NCI-H1417 (cell line): ENCODE measurements around the gene NKIRAS1.

Experiments
- DNase-seq, 3 experiments: peaks; one replicate each; lab custom pipeline; 2025; lab: John Stamatoyannopoulos, UW

Gene NKIRAS1

DNA sequence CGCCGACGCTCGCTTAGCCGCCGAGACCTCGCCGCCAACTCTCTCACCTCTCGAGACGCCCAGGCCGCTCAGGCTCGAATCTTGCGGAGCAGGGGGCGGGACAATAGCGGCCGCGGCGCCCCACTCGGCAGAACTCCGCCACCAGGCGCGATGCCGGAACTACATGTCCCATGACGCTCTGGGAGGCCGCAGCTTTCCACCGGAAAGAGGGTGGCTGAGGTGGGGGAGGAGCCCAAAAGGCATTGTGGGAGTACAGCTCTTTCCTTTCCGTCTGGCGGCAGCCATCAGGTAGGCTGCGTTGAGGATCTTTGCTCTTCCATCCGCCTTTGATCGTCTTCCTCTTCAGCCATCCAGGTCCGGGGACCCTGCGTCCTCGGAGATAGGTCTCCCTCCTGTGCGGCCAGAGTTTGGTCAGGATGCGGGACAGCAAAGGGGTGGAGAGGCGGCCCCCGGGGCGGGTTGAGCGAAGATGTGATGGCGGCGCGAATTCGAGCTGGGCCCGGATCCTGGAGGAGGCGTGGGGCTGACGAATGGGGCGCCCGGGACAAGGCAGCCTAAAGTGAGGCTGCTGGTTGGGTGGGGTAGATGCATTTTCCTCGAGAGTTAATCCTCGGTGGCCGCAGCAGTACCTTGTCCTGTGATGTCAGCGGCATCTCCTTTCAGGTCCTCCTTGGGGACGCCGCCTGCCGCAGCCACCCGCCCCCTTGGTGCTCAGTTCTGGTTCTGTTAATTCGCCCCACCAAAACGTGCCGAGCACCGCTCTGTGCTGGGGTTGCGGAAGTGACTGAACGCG is at the start of gene NKIRAS1, which contains the start of gene RPL15:
NKIRAS1 (minus strand) TSS at position 105 of the 793 bp plus-strand sequence. CDS start 6,086 bp downstream, outside the sequence.
RPL15 (plus strand) TSS at position 247 of the 793 bp plus-strand sequence. CDS start 728 bp downstream, outside the sequence.
- peak; percentile 89 to 96 (median 91) for DNase-seq

DNA sequence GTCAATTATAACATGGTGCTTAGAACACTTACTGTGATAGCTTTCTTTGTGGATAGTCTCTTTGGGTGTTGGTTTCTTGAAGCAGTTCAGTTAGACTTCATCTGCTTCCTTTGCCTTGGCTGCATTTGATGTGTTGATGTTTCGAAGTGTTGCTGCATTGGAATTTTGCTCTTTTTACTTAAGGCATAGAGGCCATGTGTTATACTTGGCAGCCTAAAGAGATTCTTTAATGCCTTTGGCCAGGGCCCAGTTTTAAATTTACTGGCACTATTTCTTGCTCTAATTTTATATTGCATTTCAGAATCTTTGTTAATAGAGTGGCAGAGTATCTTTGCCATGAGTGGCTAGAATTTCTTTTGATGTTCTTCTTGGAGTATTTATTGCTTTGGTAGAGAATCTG is 49.5 kb upstream of the NKIRAS1 start:
- no peak for DNase-seq

DNA sequence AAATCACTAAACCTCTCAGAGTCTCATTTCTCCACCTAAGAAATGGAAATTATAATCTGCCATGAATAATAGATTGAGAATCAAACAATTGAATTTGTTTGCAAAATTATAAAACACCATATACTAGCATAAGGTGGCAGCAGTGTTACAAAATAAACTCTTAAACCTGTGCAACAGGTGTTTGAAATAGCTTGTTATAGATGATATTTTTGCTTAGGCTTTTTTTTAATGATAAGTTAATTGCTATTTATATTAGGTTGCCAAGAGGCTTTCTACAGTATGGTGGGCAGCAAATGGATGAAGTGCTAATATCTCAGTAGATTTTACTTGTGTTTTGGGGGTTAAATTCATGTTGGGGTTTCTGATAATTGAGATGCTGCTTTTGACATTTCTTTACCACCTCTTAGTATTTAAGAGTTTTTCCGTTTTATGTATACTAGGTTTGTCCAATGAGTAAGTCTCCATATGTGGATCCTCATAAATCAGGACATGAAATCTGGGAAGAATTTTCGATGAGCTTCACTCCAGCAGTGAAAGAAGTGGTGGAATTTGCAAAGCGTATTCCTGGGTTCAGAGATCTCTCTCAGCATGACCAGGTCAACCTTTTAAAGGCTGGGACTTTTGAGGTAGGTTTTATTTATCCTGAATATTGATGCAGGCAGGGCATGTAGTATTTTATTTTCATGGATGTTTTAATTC is 47.9 kb upstream of the NKIRAS1 start:
- DNase-seq: no peak

DNA sequence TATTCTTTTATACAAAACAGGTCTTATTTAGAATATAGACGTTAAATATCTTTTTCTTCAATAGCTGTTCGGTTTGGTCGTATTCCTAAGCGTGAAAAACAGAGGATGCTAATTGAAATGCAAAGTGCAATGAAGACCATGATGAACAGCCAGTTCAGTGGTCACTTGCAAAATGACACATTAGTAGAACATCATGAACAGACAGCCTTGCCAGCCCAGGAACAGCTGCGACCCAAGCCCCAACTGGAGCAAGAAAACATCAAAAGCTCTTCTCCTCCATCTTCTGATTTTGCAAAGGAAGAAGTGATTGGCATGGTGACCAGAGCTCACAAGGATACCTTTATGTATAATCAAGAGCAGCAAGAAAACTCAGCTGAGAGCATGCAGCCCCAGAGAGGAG is 45.1 kb upstream of the NKIRAS1 start:
- no peak for DNase-seq

DNA sequence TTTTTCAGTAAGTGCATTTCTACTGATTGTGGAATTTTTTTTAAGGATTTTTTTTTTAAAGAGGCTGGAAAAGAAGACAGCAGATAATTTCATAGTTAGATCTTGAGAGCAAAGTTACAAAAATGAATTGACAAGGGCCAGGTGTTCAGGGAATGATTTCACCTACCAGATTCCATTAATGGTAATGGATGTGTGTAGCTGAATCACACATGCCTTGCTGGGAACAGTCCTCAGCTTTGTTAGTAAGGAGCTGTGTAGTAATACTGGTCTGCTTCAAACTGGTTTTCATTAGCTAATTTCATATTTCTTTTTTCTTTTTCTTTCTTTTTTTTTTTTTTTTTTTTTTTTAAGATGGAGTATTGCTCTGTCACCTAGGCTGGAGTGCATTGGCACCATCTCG is 44.3 kb upstream of the NKIRAS1 start:
- DNase-seq: peak in 1 of 3 experiments; percentile 55

DNA sequence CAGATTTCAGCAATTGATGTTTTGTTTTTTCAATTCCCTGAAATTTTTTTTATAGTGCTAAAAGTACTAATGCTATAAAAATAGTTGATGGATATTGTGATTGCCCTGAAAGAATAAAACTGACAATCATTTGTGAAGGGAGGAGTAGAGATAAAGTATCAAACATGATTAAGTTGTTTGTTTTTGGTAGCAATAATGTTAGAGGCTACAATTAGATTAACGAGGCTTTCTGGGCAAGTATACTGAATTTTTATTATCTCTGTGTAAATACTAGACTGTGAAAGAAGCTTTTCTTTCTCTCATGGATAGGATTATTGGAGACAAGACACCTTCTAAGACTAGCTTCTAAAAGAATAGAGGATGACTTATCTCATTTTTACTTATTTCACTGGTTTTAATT is 43.9 kb upstream of the NKIRAS1 start:
- DNase-seq: peak in 2 of 3 experiments; percentile 1 to 60

DNA sequence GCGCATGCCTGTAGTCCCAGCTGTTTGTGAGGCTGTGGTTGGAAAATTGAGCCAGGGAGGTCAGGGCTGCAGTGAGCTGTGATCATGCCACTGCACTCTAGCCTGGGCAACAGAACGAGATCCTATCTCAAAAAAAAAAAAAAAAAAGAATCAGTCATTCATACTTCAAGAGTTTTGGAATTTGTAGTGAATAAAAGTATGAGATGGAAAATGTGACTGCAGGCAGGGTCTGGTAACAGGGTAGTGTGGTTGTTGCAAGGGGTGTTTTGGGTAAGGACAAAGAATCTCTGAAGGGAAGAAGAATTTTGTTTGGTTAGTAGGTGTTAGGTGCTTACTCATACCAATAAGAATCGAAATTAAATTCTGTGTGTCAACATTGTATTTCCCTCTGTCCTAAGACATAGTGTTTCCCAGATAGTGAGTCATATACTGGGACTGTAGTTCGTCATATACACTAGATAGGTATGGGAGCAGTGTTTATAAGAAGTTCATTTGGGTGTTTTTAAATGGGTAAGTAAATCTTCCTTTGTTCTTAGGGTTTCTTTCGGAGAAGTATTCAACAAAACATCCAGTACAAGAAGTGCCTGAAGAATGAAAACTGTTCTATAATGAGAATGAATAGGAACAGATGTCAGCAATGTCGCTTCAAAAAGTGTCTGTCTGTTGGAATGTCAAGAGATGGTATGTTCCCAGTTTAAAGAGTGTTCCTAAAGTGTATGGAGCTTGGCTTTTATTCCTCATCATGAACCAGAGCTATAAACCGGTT is 42.5 kb upstream of the NKIRAS1 start:
- no peak for DNase-seq

DNA sequence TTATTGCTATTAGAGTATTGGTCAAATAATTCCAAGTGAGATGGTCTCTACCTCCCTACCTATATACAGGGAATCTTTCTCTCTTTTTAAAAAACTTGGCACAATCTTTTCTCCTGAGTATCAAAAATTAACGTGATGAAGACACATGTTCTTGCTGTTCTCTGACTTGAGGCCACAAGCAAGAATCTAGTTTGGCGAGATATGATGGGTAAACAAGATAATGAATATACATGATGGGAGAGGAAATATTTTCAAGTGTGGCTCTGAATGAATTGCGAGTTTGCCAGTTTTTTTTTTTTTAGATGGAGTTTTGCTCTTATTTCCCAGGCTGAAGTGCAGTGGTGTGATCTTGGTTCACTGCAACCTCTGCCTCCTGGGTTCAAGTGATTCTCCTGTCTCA is 39.9 kb upstream of the NKIRAS1 start:
- no peak for DNase-seq

DNA sequence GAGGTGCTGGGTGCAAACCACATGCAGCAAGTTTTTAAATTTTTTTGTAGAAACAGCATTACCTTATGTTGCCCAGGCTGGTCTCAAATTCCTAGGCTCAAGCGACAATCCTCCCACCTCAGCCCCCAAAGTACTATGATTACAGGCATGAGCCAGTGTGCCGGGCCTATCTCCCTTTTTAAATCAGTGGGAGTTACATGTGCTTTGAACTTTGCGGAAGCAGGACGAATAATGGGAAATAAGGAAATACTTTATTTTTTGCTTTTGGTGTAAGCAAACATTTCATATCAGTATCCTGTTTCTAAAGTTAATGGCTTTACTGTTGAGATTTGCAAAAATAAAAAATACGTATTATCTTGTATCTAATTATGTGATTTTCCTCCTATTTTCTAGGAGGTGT is 37.4 kb upstream of the NKIRAS1 start:
- no peak for DNase-seq

DNA sequence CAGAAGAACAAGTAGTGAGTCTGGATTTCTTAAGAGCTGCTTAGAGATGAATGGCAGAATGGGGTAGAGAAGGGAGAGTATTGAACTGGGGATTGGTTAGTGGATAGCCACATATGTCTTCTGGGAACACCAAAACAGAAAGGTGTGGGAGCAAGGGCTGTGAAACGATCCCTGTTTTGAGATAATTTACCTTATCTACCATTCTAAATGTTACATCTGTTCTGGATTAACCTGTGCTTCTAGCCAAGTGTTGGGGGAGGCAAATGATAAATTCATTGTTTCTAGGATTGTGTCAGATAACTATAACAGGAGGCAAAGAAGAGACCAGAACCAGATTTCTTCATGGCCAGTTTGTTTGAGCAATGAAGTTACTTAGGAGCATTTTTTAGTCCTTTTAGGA is 36.7 kb upstream of the NKIRAS1 start:
- no peak for DNase-seq

DNA sequence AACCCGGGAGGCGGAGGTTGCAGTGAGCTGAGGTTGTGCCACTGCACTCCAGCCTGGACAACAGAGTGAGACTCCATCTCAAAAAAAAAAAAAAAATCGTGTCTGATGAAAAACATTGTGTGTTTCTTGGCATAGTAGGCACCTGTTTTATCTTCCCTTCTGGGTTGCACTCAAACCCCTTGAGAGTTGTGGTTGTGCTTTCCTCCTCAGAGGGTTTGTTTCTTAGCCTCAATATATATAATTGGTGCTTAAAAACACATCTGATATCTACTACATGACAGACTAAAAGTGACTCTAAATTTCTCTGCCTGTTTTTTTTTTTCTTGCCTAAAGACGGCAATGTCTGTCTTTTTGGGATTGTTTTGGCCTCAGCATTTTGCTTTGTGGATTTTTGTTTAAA is 35.9 kb upstream of the NKIRAS1 start:
- no peak for DNase-seq

DNA sequence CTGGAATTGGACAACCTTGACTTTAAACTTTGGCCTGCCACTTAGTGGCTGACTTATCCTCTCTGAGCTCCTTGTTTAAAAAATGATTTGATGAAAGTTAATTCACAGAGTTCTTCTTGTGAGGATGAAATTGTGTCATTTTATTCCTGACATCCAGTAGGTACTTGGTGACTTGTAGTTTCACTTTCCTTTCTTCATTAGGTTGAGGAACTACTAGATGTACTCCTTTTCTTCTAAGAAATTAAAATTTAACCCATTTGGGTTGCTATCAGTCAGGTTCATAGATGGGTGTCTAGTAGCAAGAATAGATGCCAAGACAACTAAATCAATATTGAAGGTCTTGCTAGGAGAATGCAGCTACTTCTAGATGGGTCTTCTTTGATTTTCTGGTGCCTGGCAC is 33.5 kb upstream of the NKIRAS1 start:
- DNase-seq: no peak

DNA sequence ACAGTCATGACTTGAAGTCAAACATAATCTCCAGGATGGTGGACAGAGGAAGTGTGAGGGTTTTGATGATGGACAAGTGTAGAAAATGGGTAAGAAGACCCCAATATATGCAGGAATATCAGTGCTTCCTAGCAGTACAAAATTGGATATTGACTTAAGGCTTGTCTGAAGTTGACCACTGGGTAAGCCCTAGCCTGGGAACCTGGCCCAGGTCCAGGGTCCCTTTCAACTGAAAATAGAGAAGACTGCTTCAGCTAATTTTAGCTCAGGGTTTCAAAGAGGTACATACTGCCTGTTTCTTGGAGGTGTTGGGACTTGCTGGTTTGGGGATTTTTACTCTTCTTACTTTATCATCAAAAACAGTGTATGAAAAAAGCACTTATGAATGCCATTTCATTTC is 33.0 kb upstream of the NKIRAS1 start:
- peak in 1 of 3 experiments; percentile 7 for DNase-seq

DNA sequence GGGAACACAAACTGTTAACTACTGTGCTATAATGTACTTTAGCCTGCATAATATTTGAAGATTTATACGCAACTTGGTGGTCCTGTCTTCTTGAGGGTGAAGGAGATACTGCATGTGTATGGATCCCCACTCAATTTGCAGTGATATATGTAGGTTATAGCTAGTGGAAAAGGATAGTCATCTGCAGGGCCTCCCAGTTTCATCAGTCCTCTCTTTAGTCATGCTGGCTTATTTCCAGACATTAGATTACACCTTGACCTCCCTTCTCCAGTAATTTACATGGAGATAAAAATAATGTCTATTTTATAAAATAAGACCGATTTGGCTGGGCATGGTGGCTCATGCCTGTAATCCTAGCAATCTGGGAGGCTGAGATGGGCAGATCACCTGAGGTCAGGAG is 32.0 kb upstream of the NKIRAS1 start:
- no peak for DNase-seq

DNA sequence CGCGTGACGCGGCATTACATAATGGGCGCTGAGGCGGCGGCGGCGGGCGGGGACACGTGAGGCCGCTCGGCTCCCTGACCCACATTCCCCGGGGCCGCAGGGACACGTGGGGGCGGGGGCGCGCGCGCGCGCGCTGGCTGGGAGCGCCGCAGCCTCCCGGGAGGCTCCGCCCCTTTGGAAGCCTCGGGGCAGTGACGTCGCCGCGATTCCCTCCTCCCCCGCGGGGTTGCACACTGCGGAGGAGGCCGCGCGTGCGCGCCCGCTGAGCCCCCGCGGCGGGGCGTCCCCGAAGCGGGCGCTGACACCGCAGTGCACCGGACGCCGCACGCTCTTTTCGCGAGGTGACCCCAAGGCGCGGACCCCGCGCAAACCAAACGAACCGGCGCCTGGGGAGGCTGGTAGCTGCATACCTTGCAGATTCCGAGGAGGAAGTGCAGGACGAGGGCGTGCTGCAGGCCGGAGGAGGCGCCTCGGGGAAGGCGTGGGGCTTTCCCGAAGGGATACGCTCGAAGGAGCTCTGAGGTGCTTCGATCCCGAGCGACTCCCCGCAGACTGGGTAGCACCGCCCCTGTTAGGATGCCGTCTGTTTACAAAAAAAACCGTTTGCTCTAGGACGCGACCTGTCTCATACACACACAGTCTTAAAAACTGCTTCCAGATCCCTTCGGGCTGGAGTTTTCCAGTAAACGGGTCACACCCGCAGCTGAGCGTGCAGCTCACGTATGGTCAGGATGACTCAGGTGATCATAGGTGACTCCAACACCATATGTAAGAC is 29.3 kb upstream of the NKIRAS1 start:
- peak; percentile 95 to 96 (median 96) for DNase-seq

DNA sequence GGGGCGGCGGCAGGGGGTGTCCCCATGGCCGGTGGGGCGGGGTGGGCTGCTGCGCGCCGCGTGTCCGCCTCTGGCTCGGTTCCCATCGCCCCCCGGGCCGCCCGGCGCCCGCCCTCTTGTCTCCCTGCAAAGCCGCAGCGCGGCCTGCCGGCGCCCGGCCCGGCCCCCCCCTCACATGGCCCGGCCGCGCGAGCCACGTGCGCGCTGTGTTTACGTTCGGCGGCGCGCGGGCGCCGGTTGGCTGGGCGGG is 28.8 kb upstream of the NKIRAS1 start:
- no peak for DNase-seq

DNA sequence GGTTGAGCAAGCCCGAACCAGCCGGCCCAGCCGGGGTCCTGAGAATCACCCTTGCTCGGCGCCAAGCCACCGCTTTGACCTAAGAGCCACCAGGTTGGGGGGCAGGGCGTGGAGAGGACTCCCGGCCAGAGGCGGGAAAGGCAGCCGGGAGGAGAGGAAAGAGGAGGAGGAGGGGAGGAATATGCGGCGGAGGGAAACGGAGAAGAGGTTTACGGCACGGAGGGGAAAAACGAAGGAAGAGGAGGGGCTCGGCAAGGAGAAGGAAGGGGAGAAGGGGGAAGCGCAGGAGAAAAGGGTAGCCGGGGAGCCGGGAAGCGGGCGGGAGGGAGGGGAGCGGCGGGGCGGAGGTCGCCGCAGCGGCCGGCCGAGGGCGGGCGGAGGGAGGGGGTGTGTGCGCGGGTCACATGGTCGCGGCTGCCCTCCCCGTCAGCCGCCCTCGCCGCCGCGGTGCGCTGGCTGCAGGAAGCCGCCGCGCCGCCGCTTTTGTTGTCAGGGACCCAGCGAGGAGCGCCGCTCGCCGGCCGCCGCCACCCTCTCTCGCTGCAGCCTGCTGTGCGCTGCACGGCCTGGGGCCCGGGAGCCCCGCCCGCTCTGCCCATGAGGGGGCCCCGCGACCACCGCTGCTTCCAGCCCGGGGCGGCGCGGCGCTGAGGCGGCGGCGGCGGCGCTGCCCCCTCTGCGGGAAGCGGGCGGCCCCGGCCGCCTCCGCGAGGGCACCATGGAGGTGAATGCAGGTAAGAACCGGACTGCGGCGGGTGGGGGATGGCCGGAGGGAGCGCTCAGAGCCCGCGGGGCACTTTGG is 28.3 kb upstream of the NKIRAS1 start, which contains the start of gene NR1D2:
NR1D2 (plus strand) TSS at position 426 of the 802 bp plus-strand sequence; CDS start at position 719, 293 bp downstream.
- peak; percentile 53 to 85 (median 81) for DNase-seq

DNA sequence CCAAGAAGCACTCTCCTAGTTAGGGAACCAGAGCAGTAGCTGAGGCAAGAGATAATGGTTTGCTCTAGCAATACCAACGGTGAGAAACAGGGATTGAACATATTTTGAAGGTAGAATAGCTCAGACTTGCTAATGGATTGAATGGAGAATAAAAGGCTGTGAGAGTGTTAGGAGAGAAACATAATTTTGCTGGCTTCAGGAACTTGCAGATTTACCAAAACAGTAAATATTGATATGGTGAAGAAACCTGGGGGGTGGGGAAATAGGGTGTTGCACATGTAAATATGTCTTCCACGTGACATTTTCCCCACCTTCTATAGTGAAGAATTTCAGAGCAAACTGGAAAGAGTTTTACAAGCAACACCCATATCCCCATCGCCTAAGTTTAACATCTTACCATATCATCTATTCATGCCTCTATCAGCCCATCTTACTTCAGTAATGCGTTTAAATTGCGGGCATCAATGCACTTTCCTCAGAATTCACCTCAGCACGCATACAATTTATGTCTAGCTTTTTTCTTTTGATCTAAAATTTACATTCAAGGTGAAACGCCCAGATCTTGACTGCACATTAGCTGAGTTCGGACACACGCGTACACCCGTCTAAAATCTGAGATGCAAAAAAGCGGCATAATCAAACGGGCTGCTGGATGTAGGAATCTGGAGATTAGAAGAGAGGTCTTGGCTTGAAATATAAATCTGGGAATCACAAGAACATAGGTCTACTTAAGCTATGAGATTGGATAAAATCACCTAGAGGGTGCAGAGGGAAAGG is 27.4 kb upstream of the NKIRAS1 start:
- peak in 2 of 3 experiments; percentile 25 to 65 for DNase-seq

DNA sequence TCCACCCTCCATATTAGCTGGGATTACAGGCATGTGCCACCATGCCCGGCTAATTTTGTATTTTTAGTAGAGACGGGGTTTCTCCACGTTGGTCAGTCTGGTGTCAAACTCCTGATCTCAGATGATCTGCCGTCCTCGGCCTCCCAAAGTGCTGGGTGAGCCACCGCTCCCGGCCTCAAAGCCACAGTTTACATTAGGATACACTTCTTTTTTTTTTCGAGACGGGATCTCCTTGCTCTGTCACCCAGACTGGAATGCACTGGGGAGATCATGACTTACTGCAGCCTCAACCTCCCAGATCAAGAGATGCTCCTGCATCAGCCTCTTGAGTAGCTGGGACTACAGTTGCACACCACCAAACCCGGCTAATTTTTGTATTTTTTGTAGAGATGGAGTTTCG is 25.8 kb upstream of the NKIRAS1 start:
- DNase-seq: no peak

DNA sequence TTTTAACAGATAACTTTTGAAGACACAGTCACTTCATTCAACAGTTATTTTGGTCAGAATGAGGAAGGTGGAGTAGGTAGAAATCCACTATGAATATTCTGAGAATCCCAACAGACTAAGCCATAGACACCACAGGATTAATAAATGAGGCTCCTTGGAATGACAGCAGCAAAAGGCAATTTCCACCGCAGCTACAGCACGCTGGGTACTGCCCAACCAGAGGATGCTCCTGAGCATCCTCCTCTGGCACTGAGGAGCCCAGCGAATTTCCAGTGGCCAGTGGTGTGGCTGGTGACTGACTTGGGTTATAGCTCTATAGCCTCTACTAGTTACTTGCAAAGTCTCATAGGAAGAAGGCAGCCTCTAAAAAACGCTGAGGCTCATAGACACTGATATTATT is 24.6 kb upstream of the NKIRAS1 start:
- no peak for DNase-seq
